ENCODE results near the gene NR3C1.

DNA sequence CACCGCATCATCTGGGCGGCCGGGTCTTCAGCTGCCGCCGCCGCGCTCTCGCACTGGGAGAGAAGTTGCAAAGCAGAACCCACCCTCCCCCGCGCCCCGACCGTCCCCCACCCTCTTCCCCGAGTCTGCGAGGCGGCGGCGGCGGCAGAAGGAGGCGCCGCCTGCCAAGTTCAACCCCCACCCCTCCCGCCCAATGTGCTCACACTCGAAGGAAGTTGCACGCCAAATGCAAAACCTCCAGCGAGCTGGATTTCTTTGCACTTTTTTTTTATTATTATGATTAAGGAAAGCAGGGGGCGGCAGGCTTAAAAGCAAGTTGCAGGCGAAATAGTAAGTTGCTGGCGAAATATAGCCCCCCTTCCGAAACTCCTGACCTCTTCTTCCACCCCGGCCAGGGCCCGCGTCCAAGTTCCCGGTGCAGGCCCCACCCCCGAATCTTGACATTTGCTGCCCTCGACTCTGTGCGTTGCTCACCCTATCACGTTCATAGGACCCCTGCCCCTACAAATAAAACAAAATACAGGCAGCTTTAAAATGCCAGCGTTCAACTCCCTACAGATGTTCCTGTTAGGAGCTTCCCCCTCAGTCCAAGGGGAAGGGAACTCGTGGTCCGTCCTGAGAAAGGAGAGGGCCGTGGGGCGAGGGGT is 1.1 kb upstream of the NR3C1 start:
- TF ChIP-seq, protein P1, sequence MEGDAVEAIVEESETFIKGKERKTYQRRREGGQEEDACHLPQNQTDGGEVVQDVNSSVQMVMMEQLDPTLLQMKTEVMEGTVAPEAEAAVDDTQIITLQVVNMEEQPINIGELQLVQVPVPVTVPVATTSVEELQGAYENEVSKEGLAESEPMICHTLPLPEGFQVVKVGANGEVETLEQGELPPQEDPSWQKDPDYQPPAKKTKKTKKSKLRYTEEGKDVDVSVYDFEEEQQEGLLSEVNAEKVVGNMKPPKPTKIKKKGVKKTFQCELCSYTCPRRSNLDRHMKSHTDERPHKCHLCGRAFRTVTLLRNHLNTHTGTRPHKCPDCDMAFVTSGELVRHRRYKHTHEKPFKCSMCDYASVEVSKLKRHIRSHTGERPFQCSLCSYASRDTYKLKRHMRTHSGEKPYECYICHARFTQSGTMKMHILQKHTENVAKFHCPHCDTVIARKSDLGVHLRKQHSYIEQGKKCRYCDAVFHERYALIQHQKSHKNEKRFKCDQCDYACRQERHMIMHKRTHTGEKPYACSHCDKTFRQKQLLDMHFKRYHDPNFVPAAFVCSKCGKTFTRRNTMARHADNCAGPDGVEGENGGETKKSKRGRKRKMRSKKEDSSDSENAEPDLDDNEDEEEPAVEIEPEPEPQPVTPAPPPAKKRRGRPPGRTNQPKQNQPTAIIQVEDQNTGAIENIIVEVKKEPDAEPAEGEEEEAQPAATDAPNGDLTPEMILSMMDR (conservative IDR thresholded peaks at IDR 0.05; ENCODE audit: low read depth, low read length) = no peak
- TF ChIP-seq EZH2 (IDR thresholded peaks at IDR 0.05; ENCODE audit: borderline replicate concordance, low read depth, low read length, poor library complexity, severe bottlenecking) = no peak

All from A673 (cell line).